ENCODE results near the gene ATF2. TPM values are rescaled to one million over a fixed set of nuclear protein-coding genes. Genes with fewer than 3 reads are reported as not detected.
A peak's percentile ranks its signal among the peaks of the same experiment; 100 is the strongest.
"Not testable (repeated sequence)": the region's sequence is repeated elsewhere in the genome, so short reads cannot be mapped to it uniquely, and the experiment has no call there.

ATF2 gene
- total and polyA plus RNA-seq, 8 donors = 45.0 to 73.9 (median 61.6) TPM

- no peak overlapping the region for H3K4me3 ChIP-seq
- ATAC-seq (no peak), DNase-seq (no peak)
- no peaks in the 10 kb centered on the region for H3K27me3 ChIP-seq
- no peaks in the 10 kb centered on the region for H3K9me3 ChIP-seq
- peaks cover 0 to 16% of the 10 kb centered on the region in 2 donors for H3K36me3 ChIP-seq
- H3K27ac ChIP-seq = no peak overlapping the region
- no peaks in the 10 kb centered on the region for H3K4me1 ChIP-seq
- no peak for TF ChIP-seq CTCF (IDR thresholded peaks at IDR 0.05)
- intact Hi-C loops (cut with DNase I) = no loop called here
Measured at GRCh38 chr2:175135177-175135576, 32.8 kb downstream of the ATF2 start.

DNA sequence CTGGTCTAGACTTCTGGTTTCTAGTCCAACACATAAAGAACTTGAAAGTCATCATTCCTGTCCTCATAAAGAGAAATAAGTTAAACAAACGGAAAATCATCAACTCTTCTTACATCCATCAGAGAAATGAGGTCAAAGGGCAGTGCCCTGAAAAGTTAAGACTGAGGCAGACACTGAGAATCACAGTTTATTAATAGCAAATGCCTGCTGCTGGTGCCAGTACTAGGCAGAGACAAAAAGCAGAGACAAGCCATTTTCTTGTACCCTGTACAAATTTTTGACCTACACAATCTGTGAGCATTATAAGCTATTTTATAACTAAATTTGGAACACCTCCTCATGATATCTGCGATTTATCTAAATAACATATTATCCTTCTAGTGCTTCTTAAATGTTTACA lies 36.8 kb downstream of the ATF2 start:
- TF ChIP-seq CTCF (IDR thresholded peaks at IDR 0.05) = no peak
- Histone ChIP-seq H3K27me3 (no peaks in the 10 kb centered on the region), H3K36me3 (peaks cover 0 to 38% of the 10 kb centered on the region in 2 donors), H3K9me3 (no peaks in the 10 kb centered on the region), H3K4me3 (no peak overlapping the region), H3K27ac (no peak overlapping the region), H3K4me1 (no peaks in the 10 kb centered on the region)
- ATAC-seq (no peak), DNase-seq (no peak)
- intact Hi-C loops (cut with DNase I) = no loop called here

GRCh38 chr2:175126661-175127060 lies 41.3 kb downstream of the ATF2 start:
- no peaks in the 10 kb centered on the region for H3K4me1 ChIP-seq
- no peak overlapping the region for H3K27ac ChIP-seq
- ATAC-seq (no peak), DNase-seq (no peak)
- no peaks in the 10 kb centered on the region for H3K27me3 ChIP-seq
- peaks cover 0 to 27% of the 10 kb centered on the region in 2 donors for H3K36me3 ChIP-seq
- intact Hi-C loops (cut with DNase I) = no loop called here
- TF ChIP-seq CTCF (IDR thresholded peaks at IDR 0.05) = no peak
- H3K9me3 ChIP-seq = no peaks in the 10 kb centered on the region
- no peak overlapping the region for H3K4me3 ChIP-seq

DNA sequence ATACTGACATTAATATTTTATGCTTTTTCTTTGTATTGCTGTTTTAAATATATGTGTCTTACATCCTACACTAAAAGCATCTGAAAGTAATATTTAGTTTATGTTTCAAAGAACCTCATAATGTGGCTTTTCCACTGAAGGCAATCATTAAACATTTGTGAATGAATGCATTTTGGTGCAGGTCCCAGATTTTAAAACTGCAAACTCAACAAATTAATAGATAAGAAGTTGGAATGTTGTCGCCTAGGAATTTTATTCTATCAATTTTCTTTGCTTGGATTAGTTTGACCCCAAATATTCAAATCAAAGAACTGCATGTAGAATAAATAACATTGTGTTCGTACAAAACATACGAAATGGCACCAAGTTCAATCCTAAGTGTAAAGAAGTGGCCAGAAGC lies 44.7 kb downstream of the ATF2 start:
- H3K36me3 ChIP-seq = peaks cover 0 to 18% of the 10 kb centered on the region in 2 donors
- ATAC-seq = no peak
- H3K9me3 ChIP-seq = no peaks in the 10 kb centered on the region
- no peak overlapping the region for H3K4me3 ChIP-seq
- DNase-seq = no peak
- no peaks in the 10 kb centered on the region for H3K4me1 ChIP-seq
- no peak for TF ChIP-seq CTCF (IDR thresholded peaks at IDR 0.05)
- no peaks in the 10 kb centered on the region for H3K27me3 ChIP-seq
- intact Hi-C loops (cut with DNase I) = no loop called here
- H3K27ac ChIP-seq = no peak overlapping the region

GRCh38 chr2:175111200-175111657 lies 56.8 kb downstream of the ATF2 start:
- peak; percentile 69 to 70 for TF ChIP-seq CTCF (IDR thresholded peaks at IDR 0.05)
- no peak overlapping the region for H3K4me3 ChIP-seq
- H3K27ac ChIP-seq = no peak overlapping the region
- no peaks in the 10 kb centered on the region for H3K27me3 ChIP-seq
- H3K9me3 ChIP-seq = no peaks in the 10 kb centered on the region
- no peaks in the 10 kb centered on the region for H3K4me1 ChIP-seq
- peak; percentile 68 for ATAC-seq
- DNase-seq = peak in 2 of 4 donors; percentile 18 to 31
- intact Hi-C loops (cut with DNase I) = no loop called here
- H3K36me3 ChIP-seq = peaks cover 0 to 71% of the 10 kb centered on the region in 2 donors

GRCh38 chr2:175108091-175108490 lies 59.9 kb downstream of the ATF2 start:
- H3K27me3 ChIP-seq; H3K27ac ChIP-seq; H3K9me3 ChIP-seq; H3K4me1 ChIP-seq; intact Hi-C loops (cut with DNase I); ATAC-seq; H3K4me3 ChIP-seq: not testable (repeated sequence)
- peak in 1 of 4 donors; percentile 66 for DNase-seq
- H3K36me3 ChIP-seq = peaks cover 0 to 51% of the 10 kb centered on the region in 2 donors
